Brain microvascular endothelial cell (primary cell): Measurements from ENCODE around the gene UFSP1.

Experiments used
- DNase-seq: peaks from one replicate; pipeline ENCODE4 v3.0.0-alpha.2; 2020
- H3K27ac ChIP-seq: fragments of 250-450 bp; sonication (Bioruptor Pico); 2 replicates; pipeline ENCODE4 v1.5.1; 2020; ENCODE audit warnings: mild to moderate bottlenecking, moderate library complexity
- H3K27me3 ChIP-seq: fragments of 250-450 bp; sonication (Bioruptor Pico); replicated peaks from 2 replicates; pipeline ENCODE4 v1.5.1; 2020; ENCODE audit warnings: mild to moderate bottlenecking
- H3K36me3 ChIP-seq: fragments of 250-450 bp; sonication (Bioruptor Pico); replicated peaks from 2 replicates; pipeline ENCODE4 v1.5.1; 2020; ENCODE audit warnings: mild to moderate bottlenecking
- H3K4me3 ChIP-seq: 2 replicates; pipeline ENCODE4 v1.5.1; 2011; ENCODE audit warnings: low read depth, mild to moderate bottlenecking, control low read depth, low read length, moderate library complexity
- in situ Hi-C: cut with HindIII; loops from 2 replicates; pipeline ENCODE4 v1.10.0; 2017; ENCODE audit warnings: low sequenced_read_pairs, low pct_ligation_motif_present
- TF ChIP-seq, protein P1 (sequence below): IDR thresholded peaks from 2 replicates; pipeline ENCODE4 v1.5.1; 2011; ENCODE audit warnings: low read depth, mild to moderate bottlenecking, moderate library complexity, low read length, control low read depth, inconsistent platforms; ENCODE audit errors: missing control alignments

Gene UFSP1

DNA sequence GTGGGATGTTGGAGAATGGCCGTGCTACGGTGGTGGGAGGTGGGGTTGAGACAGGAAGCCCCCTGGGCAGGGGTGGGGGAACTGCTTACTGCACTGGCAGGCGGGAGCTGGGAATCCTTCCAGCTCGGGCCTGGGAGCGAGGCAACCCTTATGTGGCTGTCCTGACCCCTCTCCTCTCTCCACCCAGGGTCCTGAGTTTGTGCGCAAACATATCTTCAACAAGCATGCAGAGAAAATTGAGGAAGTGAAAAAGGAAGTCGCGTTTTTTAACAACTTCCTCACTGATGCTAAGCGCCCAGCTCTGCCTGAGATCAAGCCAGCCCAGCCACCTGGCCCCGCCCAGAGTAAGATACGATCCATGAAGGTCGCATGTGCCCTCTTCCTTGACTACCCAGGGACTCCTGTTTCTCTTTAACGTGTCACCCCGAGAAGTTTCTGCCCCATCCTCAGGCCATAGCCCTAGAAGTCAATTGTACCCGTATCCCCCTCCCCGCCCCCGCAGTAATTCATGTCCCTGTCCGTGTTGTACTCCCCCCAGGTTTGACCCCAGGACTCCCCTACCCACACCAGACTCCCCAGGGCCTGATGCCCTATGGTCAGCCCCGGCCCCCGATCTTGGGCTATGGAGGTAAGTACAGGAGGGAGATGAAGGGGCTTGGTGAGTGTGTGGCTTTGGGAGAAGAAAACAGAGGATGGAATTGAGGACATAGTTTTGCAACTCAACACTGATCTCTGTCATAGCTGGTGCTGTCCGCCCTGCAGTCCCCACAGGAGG lies 1.8 kb downstream of the UFSP1 start:
- in situ Hi-C loops = no loop called here
- Histone ChIP-seq H3K4me3 (no peak overlapping the region), H3K27me3 (no peaks in the 10 kb centered on the region), H3K36me3 (peaks cover 61% of the 10 kb centered on the region), H3K27ac (no peak overlapping the region)
- DNase-seq = no peak
- TF ChIP-seq, protein P1, sequence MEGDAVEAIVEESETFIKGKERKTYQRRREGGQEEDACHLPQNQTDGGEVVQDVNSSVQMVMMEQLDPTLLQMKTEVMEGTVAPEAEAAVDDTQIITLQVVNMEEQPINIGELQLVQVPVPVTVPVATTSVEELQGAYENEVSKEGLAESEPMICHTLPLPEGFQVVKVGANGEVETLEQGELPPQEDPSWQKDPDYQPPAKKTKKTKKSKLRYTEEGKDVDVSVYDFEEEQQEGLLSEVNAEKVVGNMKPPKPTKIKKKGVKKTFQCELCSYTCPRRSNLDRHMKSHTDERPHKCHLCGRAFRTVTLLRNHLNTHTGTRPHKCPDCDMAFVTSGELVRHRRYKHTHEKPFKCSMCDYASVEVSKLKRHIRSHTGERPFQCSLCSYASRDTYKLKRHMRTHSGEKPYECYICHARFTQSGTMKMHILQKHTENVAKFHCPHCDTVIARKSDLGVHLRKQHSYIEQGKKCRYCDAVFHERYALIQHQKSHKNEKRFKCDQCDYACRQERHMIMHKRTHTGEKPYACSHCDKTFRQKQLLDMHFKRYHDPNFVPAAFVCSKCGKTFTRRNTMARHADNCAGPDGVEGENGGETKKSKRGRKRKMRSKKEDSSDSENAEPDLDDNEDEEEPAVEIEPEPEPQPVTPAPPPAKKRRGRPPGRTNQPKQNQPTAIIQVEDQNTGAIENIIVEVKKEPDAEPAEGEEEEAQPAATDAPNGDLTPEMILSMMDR = no peak

DNA sequence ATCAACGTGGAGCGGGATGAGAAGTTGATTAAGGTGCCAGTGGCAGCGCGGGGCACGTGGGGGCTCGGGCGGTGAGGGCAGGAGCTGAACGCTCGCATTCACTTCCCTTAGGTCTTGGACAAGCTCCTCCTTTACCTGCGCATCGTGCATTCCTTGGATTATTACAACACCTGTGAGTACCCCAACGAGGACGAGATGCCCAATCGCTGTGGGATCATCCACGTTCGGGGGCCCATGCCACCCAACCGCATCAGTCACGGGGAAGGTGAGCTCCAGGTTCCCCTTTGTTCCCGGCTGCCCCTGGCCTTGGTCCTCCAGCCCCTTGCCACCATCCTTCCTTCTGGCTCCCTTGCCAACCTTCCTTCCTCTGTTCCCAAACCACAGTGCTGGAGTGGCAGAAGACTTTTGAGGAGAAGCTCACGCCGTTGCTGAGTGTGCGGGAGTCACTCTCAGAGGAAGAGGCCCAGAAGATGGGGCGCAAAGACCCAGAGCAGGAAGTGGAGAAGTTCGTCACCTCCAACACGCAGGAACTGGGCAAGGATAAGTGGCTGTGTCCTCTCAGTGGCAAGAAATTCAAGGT lies 2.5 kb downstream of the UFSP1 start:
- H3K36me3 ChIP-seq = peaks cover 65% of the 10 kb centered on the region
- no peak overlapping the region for H3K27ac ChIP-seq
- no peaks in the 10 kb centered on the region for H3K27me3 ChIP-seq
- no peak for DNase-seq
- in situ Hi-C loops = no loop called here
- TF ChIP-seq, protein P1 = no peak
- no peak overlapping the region for H3K4me3 ChIP-seq

DNA sequence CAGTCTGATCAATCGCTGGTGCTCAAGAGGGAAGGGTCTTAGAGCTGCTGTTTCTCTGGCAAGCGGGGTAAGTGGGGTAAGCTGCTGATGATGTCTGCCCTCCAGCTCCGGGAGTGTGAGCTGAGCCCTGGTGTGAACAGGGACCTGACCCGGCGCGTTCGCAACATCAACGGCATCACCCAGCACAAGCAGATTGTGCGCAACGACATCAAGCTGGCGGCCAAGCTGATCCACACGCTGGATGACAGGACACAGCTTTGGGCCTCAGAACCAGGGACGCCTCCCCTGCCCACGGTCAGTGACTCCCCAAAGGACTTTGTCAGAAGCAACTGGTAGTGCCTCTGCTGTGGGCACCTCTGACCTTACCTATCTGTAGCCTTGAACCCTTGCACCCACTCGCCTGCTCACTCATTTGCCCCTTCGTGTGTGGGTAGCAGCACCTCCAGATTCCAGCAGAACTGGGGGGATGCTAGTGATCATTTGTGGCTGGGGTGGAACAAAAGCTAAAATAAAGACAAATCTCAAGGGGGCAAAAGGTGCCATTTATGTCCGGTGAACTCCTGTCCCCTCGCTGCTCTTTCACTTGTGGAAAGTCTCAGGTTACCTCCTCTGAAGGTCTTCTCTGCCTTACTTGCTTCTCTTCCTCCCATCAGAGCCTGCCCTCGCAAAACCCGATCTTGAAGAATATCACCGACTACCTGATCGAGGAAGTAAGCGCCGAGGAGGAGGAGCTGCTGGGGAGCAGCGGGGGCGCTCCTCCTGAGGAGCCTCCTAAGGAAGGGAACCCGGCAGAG lies 3.2 kb downstream of the UFSP1 start:
- in situ Hi-C loops = no loop called here
- no peak for DNase-seq
- Histone ChIP-seq H3K4me3 (no peak overlapping the region), H3K27ac (no peak overlapping the region), H3K27me3 (no peaks in the 10 kb centered on the region), H3K36me3 (peaks cover 72% of the 10 kb centered on the region)
- TF ChIP-seq, protein P1 = no peak

DNA sequence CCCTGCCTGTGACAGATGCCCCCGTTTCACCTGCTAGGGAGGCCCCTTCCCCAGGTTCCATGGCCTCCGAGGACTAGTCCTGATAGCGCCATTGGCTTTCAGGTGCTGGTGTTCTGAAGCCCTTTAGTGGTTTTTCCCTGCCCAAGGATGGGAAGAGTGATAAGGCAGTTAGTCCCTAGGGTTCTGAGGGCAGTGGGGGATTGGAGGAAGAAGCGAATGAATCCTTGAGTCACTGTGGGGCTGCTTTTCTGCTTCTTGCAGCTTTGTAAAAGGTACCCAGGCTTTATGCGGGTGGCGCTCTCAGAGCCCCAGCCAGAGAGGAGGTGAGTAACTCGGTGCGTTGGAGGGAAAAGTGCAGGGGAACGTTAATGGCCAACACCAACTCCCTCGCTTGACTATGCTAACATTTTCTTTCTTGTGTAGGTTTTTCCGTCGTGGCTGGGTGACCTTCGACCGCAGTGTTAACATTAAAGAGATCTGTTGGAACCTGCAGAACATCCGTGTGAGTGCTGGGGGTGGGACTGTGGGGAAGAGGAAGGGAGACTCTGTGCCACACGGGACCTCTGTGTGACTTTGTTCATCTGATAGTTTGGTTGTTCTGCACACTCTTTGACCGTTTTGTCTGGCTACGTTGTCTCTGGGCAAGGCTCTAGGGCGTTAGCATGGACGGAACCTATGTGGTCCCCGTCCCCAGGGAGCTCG lies 3.9 kb downstream of the UFSP1 start:
- no peak for DNase-seq
- Histone ChIP-seq H3K27ac (no peak overlapping the region), H3K4me3 (no peak overlapping the region), H3K27me3 (no peaks in the 10 kb centered on the region), H3K36me3 (peaks cover 77% of the 10 kb centered on the region)
- TF ChIP-seq, protein P1 = no peak
- in situ Hi-C loops = no loop called here

DNA sequence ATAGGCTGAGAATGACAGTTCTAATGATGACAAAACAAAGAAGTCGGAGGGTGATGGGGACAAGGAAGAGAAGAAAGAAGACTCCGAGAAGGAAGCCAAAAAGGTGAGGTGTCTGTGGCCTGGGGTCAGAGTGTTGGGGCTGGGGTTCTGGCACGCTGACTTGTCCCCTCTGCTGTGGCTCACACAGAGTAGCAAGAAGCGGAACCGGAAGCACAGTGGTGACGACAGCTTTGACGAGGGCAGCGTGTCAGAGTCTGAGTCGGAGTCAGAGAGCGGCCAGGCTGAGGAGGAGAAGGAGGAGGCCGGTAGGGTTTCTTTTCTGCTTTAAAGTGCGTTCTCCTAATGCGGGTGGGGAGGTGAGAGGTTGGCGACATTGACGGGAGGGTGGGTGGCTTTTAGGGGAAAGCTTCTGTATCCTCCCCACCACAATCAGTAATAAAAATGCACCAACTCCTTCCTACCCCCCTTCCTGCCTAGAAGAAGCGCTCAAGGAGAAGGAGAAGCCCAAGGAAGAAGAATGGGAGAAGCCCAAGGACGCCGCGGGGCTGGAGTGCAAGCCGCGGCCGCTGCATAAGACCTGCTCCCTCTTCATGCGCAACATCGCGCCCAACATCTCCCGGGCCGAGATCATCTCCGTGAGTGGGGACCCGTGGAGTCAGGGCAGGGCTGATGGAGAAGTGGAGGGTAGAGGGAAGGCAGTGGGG lies 4.6 kb downstream of the UFSP1 start:
- DNase-seq = no peak
- peaks cover 78% of the 10 kb centered on the region for H3K36me3 ChIP-seq
- in situ Hi-C loops = no loop called here
- H3K27ac ChIP-seq = no peak overlapping the region
- H3K27me3 ChIP-seq = no peaks in the 10 kb centered on the region
- TF ChIP-seq, protein P1 = no peak
- no peak overlapping the region for H3K4me3 ChIP-seq
